Thyroid gland (tissue), 4 donors: ENCODE data around the gene HHAT.

Experiments used
- CTCF ChIP-seq, 6 experiments: fragments of 200-600 bp in 3 of 6; fragments of 450-650 bp in 3 of 6; sonication (generic) in 3 of 6; IDR thresholded peaks; one replicate each; pipeline ENCODE4 v1.5.1; 2016 to 2019; ENCODE audit warnings: antibody characterized with exemption in 6 of 6, mild to moderate bottlenecking in 2 of 6, inconsistent platforms in 1 of 6, moderate library complexity in 1 of 6
- POLR2A ChIP-seq, 2 donors: fragments of 450-650 bp; IDR thresholded peaks; one replicate each; pipeline ENCODE4 v1.6.1; 2017; ENCODE audit warnings: antibody characterized with exemption in 2 of 2, mild to moderate bottlenecking in 2 of 2, moderate library complexity in 1 of 2

- TF ChIP-seq CTCF (IDR thresholded peaks at IDR 0.05) (no peak), POLR2A (IDR thresholded peaks at IDR 0.05) (no peak)
Observed at GRCh38 chr1:210703593-210703992, 374.9 kb downstream of the HHAT start.
